Naive thymus-derived CD4-positive, alpha-beta T cell (primary cell): Measurements from ENCODE around the gene CEP152. TPM values are rescaled to one million over a fixed set of nuclear protein-coding genes. Genes with fewer than 3 reads are reported as not detected.

Experiments used
- ATAC-seq: fragments of 150-1000 bp; cut with Tn5 transposase; 2 replicates; pipeline ENCODE4 v1.10.0; 2021; ENCODE audit warnings: mild to moderate bottlenecking, moderate library complexity
- CTCF ChIA-PET: fragments of 350-600 bp; sonication (Branson Sonifier 250); formaldehyde crosslinking; loops from one replicate; lab custom pipeline; 2021; ENCODE audit warnings: antibody characterized with exemption; lab: Charles Lee
- POLR2A ChIA-PET: fragments of 350-600 bp; sonication (Branson Sonifier 250); formaldehyde crosslinking; loops from one replicate; lab custom pipeline; 2021; ENCODE audit warnings: antibody characterized with exemption, inconsistent platforms; lab: Charles Lee
- DNase-seq, 9 donors: peaks; one replicate each; pipeline versions ENCODE4 v3.0.0 to v3.0.0-alpha.2; 2020 to 2022; ENCODE audit warnings: mixed read lengths in 1 of 9
- H3K27ac ChIP-seq: one replicate; pipeline ENCODE4 v1.7.0; 2013; ENCODE audit warnings: mild to moderate bottlenecking, low read depth, low read length, moderate library complexity
- H3K27me3 ChIP-seq, 2 donors: one replicate each; pipeline ENCODE4 v1.7.0; 2013; ENCODE audit warnings: low read length in 2 of 2, mild to moderate bottlenecking in 2 of 2, moderate library complexity in 2 of 2; ENCODE audit not compliant: control insufficient read depth in 2 of 2, insufficient read depth in 2 of 2
- H3K36me3 ChIP-seq, 3 experiments: 1 replicate in 2 of 3; 2 replicates in 1 of 3; pipeline ENCODE4 v1.7.0; 2013; ENCODE audit warnings: low read length in 3 of 3, mild to moderate bottlenecking in 3 of 3, moderate library complexity in 1 of 3; ENCODE audit not compliant: insufficient read depth in 3 of 3, control insufficient read depth in 2 of 3
- H3K4me1 ChIP-seq, 2 donors: one replicate each; pipeline ENCODE4 v1.7.0; 2013; ENCODE audit warnings: low read length in 2 of 2, mild to moderate bottlenecking in 2 of 2, moderate library complexity in 1 of 2; ENCODE audit not compliant: control insufficient read depth in 2 of 2, insufficient read depth in 2 of 2
- H3K4me3 ChIP-seq: 2 replicates; pipeline ENCODE4 v1.7.0; 2013; ENCODE audit warnings: mild to moderate bottlenecking, low read length
- H3K9me3 ChIP-seq, 3 experiments: 1 replicate in 2 of 3; 2 replicates in 1 of 3; pipeline ENCODE4 v1.7.0; 2013; ENCODE audit warnings: low read length in 3 of 3; ENCODE audit not compliant: control insufficient read depth in 2 of 3
- H3K27ac Mint-ChIP-seq, 9 donors: one replicate each; pipeline ENCODE4 v1.8.0; 2020 to 2022; ENCODE audit warnings: mixed read lengths in 9 of 9, mild to moderate bottlenecking in 8 of 9, moderate library complexity in 5 of 9, inconsistent platforms in 2 of 9
- H3K27me3 Mint-ChIP-seq, 5 donors: one replicate each; pipeline ENCODE4 v1.8.0; 2021 to 2022; ENCODE audit warnings: mixed read lengths in 5 of 5, mild to moderate bottlenecking in 1 of 5
- H3K36me3 Mint-ChIP-seq, 5 donors: one replicate each; pipeline ENCODE4 v1.8.0; 2020 to 2022; ENCODE audit warnings: mixed read lengths in 5 of 5, mild to moderate bottlenecking in 3 of 5, inconsistent platforms in 1 of 5
- H3K4me1 Mint-ChIP-seq, 7 donors: one replicate each; pipeline ENCODE4 v1.8.0; 2020 to 2022; ENCODE audit warnings: mixed read lengths in 7 of 7, mild to moderate bottlenecking in 3 of 7, inconsistent platforms in 1 of 7
- H3K4me3 Mint-ChIP-seq, 10 donors: one replicate each; pipeline ENCODE4 v1.8.0; 2020 to 2022; ENCODE audit warnings: mild to moderate bottlenecking in 10 of 10, mixed read lengths in 10 of 10, moderate library complexity in 6 of 10, inconsistent platforms in 2 of 10
- H3K9me3 Mint-ChIP-seq, 11 donors: one replicate each; pipeline ENCODE4 v1.8.0; 2020 to 2022; ENCODE audit warnings: mixed read lengths in 11 of 11, mild to moderate bottlenecking in 4 of 11, inconsistent platforms in 1 of 11, moderate library complexity in 1 of 11
- intact Hi-C, 2 donors: fragments of 100-400 bp; cut with micrococcal nuclease; formaldehyde crosslinking; loops; one replicate each; pipeline ENCODE4 v1.15.1; 2023
- polyA plus RNA-seq, 2 donors: library from polyadenylated mRNA; unstranded; fragments of 300-500 nt; fragmentation: Illumina TruSeq; gene quantifications; one replicate each; pipeline ENCODE4 v1.2.3, GENCODE V29; 2021
- total RNA-seq, 6 experiments: library from RNA in 5 of 6; stranded (reverse) in 5 of 6; gene quantifications; 1 replicate in 5 of 6; 2 replicates in 1 of 6; pipeline ENCODE4 v1.2.3 and lab custom pipeline; 2021 to 2026

Gene CEP152
- total and polyA plus RNA-seq, 7 experiments from 2014 or later: 3.5 to 26.3 (median 8.6) TPM

DNA sequence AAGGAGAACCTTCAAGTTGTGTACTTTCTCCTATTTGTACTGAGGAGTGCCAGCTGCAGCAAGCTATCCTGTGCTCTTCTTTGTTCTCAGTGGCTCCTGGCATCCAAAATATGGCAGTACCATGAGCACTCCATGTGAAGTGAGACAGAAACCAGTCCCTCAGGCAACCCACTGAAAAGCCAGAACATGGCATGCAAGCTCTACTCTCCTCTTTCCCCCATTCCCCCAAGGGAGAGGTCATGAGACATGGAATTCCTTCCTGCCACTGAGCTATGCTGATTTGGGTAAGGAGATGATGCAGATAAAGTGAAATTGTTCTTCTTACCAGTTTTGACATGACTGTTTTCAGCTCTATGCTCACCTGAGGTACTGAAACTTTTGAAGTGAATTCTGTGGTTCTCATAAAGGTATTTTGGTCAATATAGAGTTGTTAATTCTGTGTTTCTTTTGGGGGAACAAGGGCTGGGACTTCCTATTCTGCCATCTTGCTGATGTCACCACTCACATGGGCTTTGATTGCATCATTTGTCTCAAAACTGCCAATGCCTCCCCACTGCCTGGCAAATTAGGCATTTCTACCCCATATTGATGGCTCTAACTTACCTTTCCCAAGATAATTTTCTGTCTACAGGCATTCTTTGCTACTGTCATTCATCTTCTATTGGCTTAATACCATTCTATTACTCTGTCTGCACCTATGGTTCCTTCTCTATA is 22.8 kb upstream of the CEP152 start:
- POLR2A ChIA-PET: no interaction called here
- Mint-ChIP-seq H3K4me1 (no peaks in the 10 kb centered on the region), H3K9me3 (peaks cover 3 to 33% (median 18%) of the 10 kb centered on the region in 11 donors), H3K27me3 (peaks cover 12 to 45% (median 27%) of the 10 kb centered on the region in 5 donors), H3K36me3 (peaks cover 0 to 18% (median 4%) of the 10 kb centered on the region in 5 donors), H3K4me3 (no peak overlapping the region), H3K27ac (no peak overlapping the region)
- Histone ChIP-seq H3K27ac (no peak overlapping the region), H3K4me3 (no peak overlapping the region), H3K36me3 (no peaks in the 10 kb centered on the region), H3K4me1 (no peaks in the 10 kb centered on the region), H3K27me3 (no peaks in the 10 kb centered on the region), H3K9me3 (peaks cover 0 to 5% (median 0%) of the 10 kb centered on the region in 3 experiments)
- ATAC-seq (no peak), DNase-seq (no peak)
- CTCF ChIA-PET: no interaction called here
- intact Hi-C loops: no loop called here

DNA sequence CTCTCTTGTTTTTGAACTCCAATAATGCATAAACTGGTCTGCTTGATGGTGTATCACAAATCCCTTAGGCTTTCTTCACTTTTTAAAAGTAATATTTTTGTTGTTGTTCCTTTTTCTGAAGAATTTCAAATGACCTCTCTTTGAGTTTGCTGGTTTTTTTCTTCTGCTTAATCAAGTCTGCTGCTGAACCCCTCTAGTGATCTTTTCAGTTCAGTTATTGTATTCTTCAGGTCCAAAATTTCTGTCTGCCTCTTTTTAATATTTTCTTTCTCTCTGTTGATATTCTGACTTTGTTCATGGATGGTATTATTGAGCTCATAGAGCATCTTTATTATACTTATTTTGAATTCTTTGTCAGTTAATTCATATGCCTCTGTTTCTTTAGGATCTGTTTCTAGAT is 21.8 kb upstream of the CEP152 start:
- H3K9me3 Mint-ChIP-seq: peaks cover 3 to 33% (median 18%) of the 10 kb centered on the region in 11 donors
- H3K27ac Mint-ChIP-seq: no peak overlapping the region
- peaks cover 11 to 35% (median 24%) of the 10 kb centered on the region in 5 donors for H3K27me3 Mint-ChIP-seq

DNA sequence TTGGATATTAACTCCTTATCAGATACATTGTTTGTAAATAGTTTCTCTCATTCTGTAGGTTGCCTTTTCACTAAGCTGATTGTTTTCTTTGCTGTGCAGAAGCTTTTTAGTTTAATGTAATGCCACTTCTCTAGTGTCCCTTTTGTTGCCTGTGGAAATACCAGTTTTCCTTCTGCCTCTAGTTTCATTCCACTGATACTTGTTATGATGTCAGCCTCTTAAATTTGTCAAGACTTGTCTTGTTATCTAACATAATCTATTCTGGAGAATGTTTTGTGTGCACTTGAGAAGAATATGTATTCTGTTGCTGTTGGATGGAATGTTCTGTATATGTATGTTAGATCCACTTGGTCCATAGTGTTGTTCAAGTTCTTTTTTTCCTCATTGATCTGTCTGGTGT is 18.0 kb upstream of the CEP152 start:
- H3K27ac ChIP-seq: no peak overlapping the region
- intact Hi-C loops: no loop called here
- H3K36me3 ChIP-seq: no peaks in the 10 kb centered on the region
- Mint-ChIP-seq H3K4me1 (no peaks in the 10 kb centered on the region), H3K4me3 (no peak overlapping the region), H3K27me3 (peaks cover 10 to 27% (median 18%) of the 10 kb centered on the region in 5 donors), H3K27ac (no peak overlapping the region), H3K9me3 (peaks cover 3 to 26% (median 17%) of the 10 kb centered on the region in 11 donors), H3K36me3 (peaks cover 0 to 15% (median 4%) of the 10 kb centered on the region in 5 donors)
- ChIA-PET CTCF (no interaction called here), POLR2A (no interaction called here)
- H3K27me3 ChIP-seq: no peaks in the 10 kb centered on the region
- no peak overlapping the region for H3K4me3 ChIP-seq
- no peaks in the 10 kb centered on the region for H3K4me1 ChIP-seq
- ATAC-seq (no peak), DNase-seq (no peak)
- H3K9me3 ChIP-seq: peaks cover 0 to 5% (median 0%) of the 10 kb centered on the region in 3 experiments

More for the DNA sequence above, 21.8 kb upstream of the CEP152 start:
- Histone ChIP-seq H3K4me3 (no peak overlapping the region), H3K36me3 (no peaks in the 10 kb centered on the region), H3K27me3 (no peaks in the 10 kb centered on the region), H3K27ac (no peak overlapping the region), H3K4me1 (no peaks in the 10 kb centered on the region), H3K9me3 (peaks cover 0 to 5% (median 0%) of the 10 kb centered on the region in 3 experiments)
- ATAC-seq (no peak), DNase-seq (no peak)
- Mint-ChIP-seq H3K36me3 (peaks cover 0 to 18% (median 4%) of the 10 kb centered on the region in 5 donors), H3K4me1 (no peaks in the 10 kb centered on the region), H3K4me3 (no peak overlapping the region)
- intact Hi-C loops: no loop called here
- CTCF ChIA-PET: no interaction called here
- POLR2A ChIA-PET: no interaction called here

DNA sequence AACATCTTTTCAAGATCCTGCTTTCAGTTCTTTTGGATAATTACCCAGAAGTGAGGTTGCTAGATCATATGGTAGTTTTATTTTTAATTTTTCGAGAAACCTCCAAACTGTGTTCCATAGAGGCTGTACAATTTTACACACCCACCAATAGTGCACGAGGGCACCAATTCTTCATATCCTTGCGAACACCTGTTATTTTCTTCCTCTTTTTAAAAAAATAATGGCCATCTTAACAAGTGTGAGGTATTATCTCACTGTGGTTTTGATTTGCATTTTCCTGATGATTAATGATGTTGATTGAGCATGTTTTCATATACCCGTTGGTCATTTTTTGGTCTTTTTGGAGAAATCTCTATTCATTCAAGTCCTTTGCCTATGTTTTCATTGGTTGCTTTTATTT is 17.6 kb upstream of the CEP152 start:
- POLR2A ChIA-PET: no interaction called here

DNA sequence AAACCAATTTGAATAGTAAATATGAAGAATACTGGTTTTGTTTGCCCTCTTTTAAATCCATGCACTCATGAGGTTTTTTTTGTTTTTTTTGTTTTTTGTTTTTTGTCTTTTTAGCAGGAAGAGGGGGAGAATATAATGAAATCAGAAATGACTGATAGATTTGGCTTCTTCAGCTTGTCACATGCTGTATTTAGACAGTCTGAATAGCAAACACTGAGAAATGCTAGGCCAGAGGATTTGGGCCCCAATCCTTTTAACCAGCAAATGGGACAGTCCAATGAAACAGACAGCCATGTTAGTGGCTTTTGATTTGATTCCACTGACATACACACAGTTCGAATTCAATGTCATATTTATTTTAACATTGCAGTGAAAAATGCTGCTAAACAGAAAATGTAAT is 14.2 kb upstream of the CEP152 start:
- H3K9me3 Mint-ChIP-seq: peaks cover 0 to 13% (median 0%) of the 10 kb centered on the region in 11 donors
- H3K4me3 ChIP-seq: no peak overlapping the region
- H3K27me3 Mint-ChIP-seq: peaks cover 2 to 24% (median 23%) of the 10 kb centered on the region in 5 donors
- no peaks in the 10 kb centered on the region for H3K4me1 ChIP-seq
- no peaks in the 10 kb centered on the region for H3K27me3 ChIP-seq
- H3K27ac ChIP-seq: no peak overlapping the region
- CTCF ChIA-PET: no interaction called here
- intact Hi-C loops: no loop called here
- ATAC-seq (no peak), DNase-seq (no peak)
- H3K27ac Mint-ChIP-seq: no peak overlapping the region
- no peaks in the 10 kb centered on the region for H3K9me3 ChIP-seq
- no peak overlapping the region for H3K4me3 Mint-ChIP-seq
- H3K36me3 ChIP-seq: no peaks in the 10 kb centered on the region
- POLR2A ChIA-PET: no interaction called here
- H3K36me3 Mint-ChIP-seq: peaks cover 0 to 8% (median 1%) of the 10 kb centered on the region in 5 donors
- no peaks in the 10 kb centered on the region for H3K4me1 Mint-ChIP-seq

More for the DNA sequence above, 17.6 kb upstream of the CEP152 start:
- CTCF ChIA-PET: no interaction called here
- Mint-ChIP-seq H3K36me3 (peaks cover 0 to 12% (median 2%) of the 10 kb centered on the region in 5 donors), H3K27me3 (peaks cover 10 to 26% (median 21%) of the 10 kb centered on the region in 5 donors), H3K4me1 (no peaks in the 10 kb centered on the region), H3K4me3 (no peak overlapping the region), H3K27ac (no peak overlapping the region), H3K9me3 (peaks cover 2 to 22% (median 14%) of the 10 kb centered on the region in 11 donors)
- intact Hi-C loops: no loop called here
- DNase-seq (no peak), ATAC-seq (no peak)
- H3K4me3 ChIP-seq: no peak overlapping the region
- no peaks in the 10 kb centered on the region for H3K4me1 ChIP-seq
- no peaks in the 10 kb centered on the region for H3K27me3 ChIP-seq
- no peak overlapping the region for H3K27ac ChIP-seq
- peaks cover 0 to 5% (median 0%) of the 10 kb centered on the region in 3 experiments for H3K9me3 ChIP-seq
- no peaks in the 10 kb centered on the region for H3K36me3 ChIP-seq

DNA sequence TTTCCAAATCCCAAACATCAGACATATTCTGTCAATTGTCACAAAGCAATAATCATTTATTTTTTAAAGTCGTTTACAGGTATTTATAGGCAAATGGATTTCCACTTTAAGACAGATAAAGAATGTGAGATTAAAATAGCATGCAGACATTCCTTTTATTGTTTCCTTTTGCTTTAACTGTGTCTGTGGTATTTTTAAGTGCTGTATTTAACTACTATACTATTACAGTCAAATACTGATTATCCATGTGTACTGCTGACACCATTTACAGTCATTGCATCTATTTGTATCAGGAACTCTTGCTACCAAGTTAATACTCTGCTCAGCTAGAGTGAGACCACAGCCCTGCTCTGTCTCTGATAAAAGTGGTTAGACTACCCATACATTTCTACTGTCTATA is 12.8 kb upstream of the CEP152 start:
- CTCF ChIA-PET: no interaction called here
- intact Hi-C loops: no loop called here
- H3K27ac Mint-ChIP-seq: no peak overlapping the region

DNA sequence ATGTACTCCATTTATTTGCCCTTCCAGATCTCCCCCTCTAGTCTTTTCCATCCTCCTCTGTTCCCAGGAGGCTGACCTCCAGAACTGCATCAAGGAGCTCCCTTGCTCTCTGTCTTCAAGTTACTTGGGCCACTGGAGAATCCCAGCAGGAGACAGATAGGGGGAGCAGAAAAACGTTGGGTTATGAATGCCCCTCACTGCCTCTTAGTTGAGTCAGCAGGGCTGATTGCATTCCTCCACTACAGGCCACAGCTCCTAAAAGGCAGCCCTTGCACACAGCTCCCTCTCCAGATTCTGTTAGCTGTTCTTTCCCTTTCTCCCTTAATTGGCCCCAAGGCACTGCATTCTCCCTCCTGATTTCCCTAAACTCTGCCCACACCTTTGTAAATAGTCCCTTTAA is 12.4 kb upstream of the CEP152 start:
- Histone ChIP-seq H3K9me3 (no peaks in the 10 kb centered on the region), H3K27ac (no peak overlapping the region), H3K4me3 (no peak overlapping the region), H3K4me1 (no peaks in the 10 kb centered on the region), H3K27me3 (no peaks in the 10 kb centered on the region), H3K36me3 (no peaks in the 10 kb centered on the region)
- ATAC-seq: no peak
- no peaks in the 10 kb centered on the region for H3K4me1 Mint-ChIP-seq
- ChIA-PET POLR2A (no interaction called here), CTCF (no interaction called here)
- peaks cover 0 to 8% (median 2%) of the 10 kb centered on the region in 5 donors for H3K36me3 Mint-ChIP-seq
- peaks cover 0 to 13% (median 0%) of the 10 kb centered on the region in 11 donors for H3K9me3 Mint-ChIP-seq
- intact Hi-C loops: no loop called here
- H3K4me3 Mint-ChIP-seq: no peak overlapping the region
- no peak overlapping the region for H3K27ac Mint-ChIP-seq
- no peak for DNase-seq
- peaks cover 0 to 25% (median 14%) of the 10 kb centered on the region in 5 donors for H3K27me3 Mint-ChIP-seq

More for the DNA sequence above, 12.8 kb upstream of the CEP152 start:
- Mint-ChIP-seq H3K9me3 (peaks cover 0 to 13% (median 0%) of the 10 kb centered on the region in 11 donors), H3K4me1 (no peaks in the 10 kb centered on the region), H3K4me3 (no peak overlapping the region), H3K36me3 (peaks cover 0 to 8% (median 2%) of the 10 kb centered on the region in 5 donors), H3K27me3 (peaks cover 0 to 25% (median 14%) of the 10 kb centered on the region in 5 donors)
- POLR2A ChIA-PET: no interaction called here
- DNase-seq (no peak), ATAC-seq (no peak)
- no peaks in the 10 kb centered on the region for H3K36me3 ChIP-seq
- H3K27me3 ChIP-seq: no peaks in the 10 kb centered on the region
- no peaks in the 10 kb centered on the region for H3K9me3 ChIP-seq
- no peak overlapping the region for H3K27ac ChIP-seq
- H3K4me3 ChIP-seq: no peak overlapping the region
- no peaks in the 10 kb centered on the region for H3K4me1 ChIP-seq
